Neural crest cell (in vitro differentiated cells): ENCODE results near the gene CHRD. TPM values are rescaled to one million over a fixed set of nuclear protein-coding genes. Genes with fewer than 3 reads are reported as not detected.
"Not testable (repeated sequence)": the region's sequence is repeated elsewhere in the genome, so short reads cannot be mapped to it uniquely, and the experiment has no call there.

ENCODE experiments used
- DNase-seq: peaks from one replicate; pipeline ENCODE4 v3.0.0; 2021; ENCODE audit warnings: low read depth, mixed read lengths, low spot score
- H3K27ac Mint-ChIP-seq: one replicate; pipeline ENCODE4 v1.8.0; 2021; ENCODE audit warnings: mild to moderate bottlenecking, mixed read lengths; ENCODE audit not compliant: unreplicated experiment
- H3K27me3 Mint-ChIP-seq: 2 replicates; pipeline ENCODE4 v1.8.0; 2021; ENCODE audit warnings: low read depth, mild to moderate bottlenecking, mixed read lengths
- H3K36me3 Mint-ChIP-seq: 2 replicates; pipeline ENCODE4 v1.8.0; 2021; ENCODE audit warnings: low read depth, mild to moderate bottlenecking, mixed read lengths
- H3K4me1 Mint-ChIP-seq: 2 replicates; pipeline ENCODE4 v1.8.0; 2021; ENCODE audit warnings: mixed read lengths
- H3K4me3 Mint-ChIP-seq: one replicate; pipeline ENCODE4 v1.8.0; 2021; ENCODE audit warnings: mild to moderate bottlenecking, mixed read lengths
- H3K9me3 Mint-ChIP-seq: 2 replicates; pipeline ENCODE4 v1.8.0; 2021; ENCODE audit warnings: mixed read lengths
- CTCF ChIP-seq: fragments of 200-600 bp; sonication (generic); conservative IDR thresholded peaks from 2 replicates; pipeline ENCODE4 v1.5.0; 2021; ENCODE audit warnings: antibody characterized with exemption, mild to moderate bottlenecking
- total RNA-seq: library from RNA; stranded (reverse); gene quantifications from 2 replicates; pipeline ENCODE4 v1.2.1, GENCODE V29; 2021

The CHRD gene
- total RNA-seq, 1 donor from 2014 or later: 4.0 TPM

GRCh38 chr3:184338511-184338945 is 41.3 kb upstream of the CHRD start:
- Mint-ChIP-seq H3K27ac (no peak overlapping the region), H3K27me3 (peaks cover 5% of the 10 kb centered on the region), H3K36me3 (peaks cover 5% of the 10 kb centered on the region), H3K9me3 (no peaks in the 10 kb centered on the region), H3K4me1 (peaks cover 42% of the 10 kb centered on the region), H3K4me3 (peak overlapping the region; percentile 92)
- no peak for TF ChIP-seq CTCF
- DNase-seq: no peak

- H3K4me1 Mint-ChIP-seq: peaks cover 42% of the 10 kb centered on the region
- peak overlapping the region; percentile 58 for H3K4me3 Mint-ChIP-seq
- peaks cover 5% of the 10 kb centered on the region for H3K27me3 Mint-ChIP-seq
- H3K36me3 Mint-ChIP-seq: peaks cover 5% of the 10 kb centered on the region
- H3K9me3 Mint-ChIP-seq: no peaks in the 10 kb centered on the region
- DNase-seq: no peak
- no peak for TF ChIP-seq CTCF
- H3K27ac Mint-ChIP-seq: peak overlapping the region; percentile 54
These were observed 40.9 kb upstream of the CHRD start for GRCh38 chr3:184339001-184339400.

GRCh38 chr3:184339451-184340135 is 40.3 kb upstream of the CHRD start:
- not testable (repeated sequence) for H3K4me3 Mint-ChIP-seq, H3K36me3 Mint-ChIP-seq, H3K27ac Mint-ChIP-seq, H3K27me3 Mint-ChIP-seq, DNase-seq, H3K9me3 Mint-ChIP-seq
- H3K4me1 Mint-ChIP-seq: peaks cover 42% of the 10 kb centered on the region

GRCh38 chr3:184341925-184342324 is 37.9 kb upstream of the CHRD start:
- Mint-ChIP-seq H3K9me3 (no peaks in the 10 kb centered on the region), H3K36me3 (peaks cover 7% of the 10 kb centered on the region), H3K4me1 (peaks cover 38% of the 10 kb centered on the region), H3K27me3 (peaks cover 5% of the 10 kb centered on the region), H3K4me3 (no peak overlapping the region), H3K27ac (no peak overlapping the region)
- no peak for TF ChIP-seq CTCF
- DNase-seq: no peak

- Mint-ChIP-seq H3K9me3 (no peaks in the 10 kb centered on the region), H3K4me1 (peaks cover 24% of the 10 kb centered on the region), H3K36me3 (peaks cover 7% of the 10 kb centered on the region), H3K4me3 (no peak overlapping the region), H3K27me3 (no peaks in the 10 kb centered on the region), H3K27ac (no peak overlapping the region)
- no peak for DNase-seq
- TF ChIP-seq CTCF: no peak
These were observed 36.5 kb upstream of the CHRD start for GRCh38 chr3:184343200-184343876.
